Muscle layer of colon (tissue), 2 donors: Measurements from ENCODE around the gene OR7G1.

Experiments
- H3K27ac ChIP-seq: one replicate; pipeline ENCODE4 v1.7.0; 2013; ENCODE audit warnings: low read depth, mild to moderate bottlenecking, low read length, moderate library complexity
- H3K27me3 ChIP-seq, 2 donors: one replicate each; pipeline ENCODE4 v1.7.0; 2013; ENCODE audit warnings: low read length in 2 of 2, mild to moderate bottlenecking in 2 of 2; ENCODE audit not compliant: insufficient read depth in 2 of 2, control insufficient read depth in 1 of 2
- H3K36me3 ChIP-seq: one replicate; pipeline ENCODE4 v1.7.0; 2013; ENCODE audit warnings: mild to moderate bottlenecking, low read length; ENCODE audit not compliant: insufficient read depth
- H3K4me1 ChIP-seq: one replicate; pipeline ENCODE4 v1.7.0; 2013; ENCODE audit warnings: mild to moderate bottlenecking, low read length; ENCODE audit not compliant: insufficient read depth
- H3K4me3 ChIP-seq, 2 donors: one replicate each; pipeline ENCODE4 v1.7.0; 2013; ENCODE audit warnings: low read length in 2 of 2, low read depth in 1 of 2, mild to moderate bottlenecking in 1 of 2, moderate library complexity in 1 of 2
- H3K9ac ChIP-seq: one replicate; pipeline ENCODE4 v1.7.0; 2013; ENCODE audit warnings: low read length
- H3K9me3 ChIP-seq: one replicate; pipeline ENCODE4 v1.7.0; 2013; ENCODE audit warnings: mild to moderate bottlenecking, low read length
- donor health status: abdominal sarcoma.
- donor health status: Adenocarcinoma of cecum.

The OR7G1 gene

DNA sequence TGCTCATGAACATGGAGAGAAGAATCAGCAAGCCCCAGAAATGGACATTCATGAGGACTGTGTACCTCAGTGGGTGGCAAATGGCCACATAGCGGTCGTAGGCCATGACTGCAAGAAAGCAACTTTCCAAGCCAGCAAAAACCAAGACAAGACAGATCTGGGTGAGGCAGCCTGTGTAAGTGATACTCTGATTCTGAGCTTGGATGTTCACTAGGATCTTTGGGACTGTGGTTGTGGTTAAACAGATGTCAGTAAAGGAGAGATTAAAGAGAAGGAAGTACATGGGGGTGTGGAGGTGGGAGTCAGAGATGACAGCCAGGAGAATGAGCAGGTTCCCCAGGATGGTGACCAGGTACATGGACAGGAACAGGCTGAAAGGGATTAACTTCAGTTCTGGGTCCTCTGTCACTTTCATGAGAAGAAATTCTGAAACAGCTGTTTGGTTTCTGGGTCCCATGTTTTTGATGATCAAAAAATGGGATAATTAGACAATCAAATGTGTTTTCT, at the start of gene OR7G1:
OR7G1 (minus strand) TSS at position 457 of the 507 bp plus-strand sequence; CDS start at position 457, 0 bp downstream.
- Histone ChIP-seq H3K9me3 (no peaks in the 10 kb centered on the region), H3K27ac (no peak within 1 kb of the TSS), H3K4me1 (no peaks in the 10 kb centered on the region), H3K27me3 (no peaks in the 10 kb centered on the region), H3K4me3 (no peak within 1 kb of the TSS), H3K36me3 (no peaks in the 10 kb centered on the region), H3K9ac (no peak within 1 kb of the TSS)

DNA sequence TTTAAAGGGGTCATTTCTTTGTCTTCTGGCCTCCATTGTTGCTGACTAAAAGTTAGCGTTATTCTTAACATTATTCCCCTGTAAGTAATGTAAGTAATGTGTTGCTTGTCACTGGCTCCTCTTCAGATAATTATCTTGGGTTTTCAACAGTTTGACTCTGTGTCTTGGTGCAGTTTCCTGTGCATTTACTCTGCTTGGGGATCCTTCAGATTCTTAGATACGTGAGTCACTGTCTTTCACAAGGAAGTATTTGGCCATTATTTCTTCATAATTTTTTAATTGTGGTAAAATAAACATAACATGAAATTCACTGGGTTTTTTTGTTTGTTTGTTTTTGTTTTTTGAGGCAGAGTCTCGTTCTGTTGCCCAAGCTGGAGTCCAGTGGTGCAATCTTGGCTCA, 49.7 kb upstream of the OR7G1 start:
- H3K36me3 ChIP-seq = peaks cover 30% of the 10 kb centered on the region
- no peak overlapping the region for H3K4me3 ChIP-seq
- H3K4me1 ChIP-seq = no peaks in the 10 kb centered on the region
- no peaks in the 10 kb centered on the region for H3K9me3 ChIP-seq
- no peak overlapping the region for H3K9ac ChIP-seq
- H3K27ac ChIP-seq = no peak overlapping the region
- no peaks in the 10 kb centered on the region for H3K27me3 ChIP-seq

DNA sequence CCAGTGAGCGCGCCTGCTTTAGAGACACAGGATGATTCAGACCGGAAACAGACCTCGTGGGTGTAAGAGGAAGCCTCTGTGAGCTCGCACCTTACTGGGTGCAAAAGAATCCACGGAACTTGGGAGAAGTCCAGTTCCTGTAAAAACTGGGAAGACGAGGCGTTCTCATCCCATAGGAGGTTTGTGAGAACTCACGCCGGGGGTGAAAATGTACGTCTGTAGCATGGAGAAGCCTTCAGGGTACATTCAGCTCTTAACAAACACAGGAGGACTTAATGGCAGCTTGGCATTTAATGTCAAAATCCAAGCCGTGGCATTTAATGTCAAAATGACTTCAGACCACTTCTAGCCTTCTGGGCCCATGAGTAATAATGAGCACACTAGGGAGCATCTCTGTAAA, 45.9 kb upstream of the OR7G1 start:
- H3K4me1 ChIP-seq = no peaks in the 10 kb centered on the region
- H3K27me3 ChIP-seq = no peaks in the 10 kb centered on the region
- H3K27ac ChIP-seq = no peak overlapping the region
- H3K4me3 ChIP-seq = no peak overlapping the region
- H3K9ac ChIP-seq = no peak overlapping the region
- H3K9me3 ChIP-seq = no peaks in the 10 kb centered on the region
- H3K36me3 ChIP-seq = peaks cover 61% of the 10 kb centered on the region

DNA sequence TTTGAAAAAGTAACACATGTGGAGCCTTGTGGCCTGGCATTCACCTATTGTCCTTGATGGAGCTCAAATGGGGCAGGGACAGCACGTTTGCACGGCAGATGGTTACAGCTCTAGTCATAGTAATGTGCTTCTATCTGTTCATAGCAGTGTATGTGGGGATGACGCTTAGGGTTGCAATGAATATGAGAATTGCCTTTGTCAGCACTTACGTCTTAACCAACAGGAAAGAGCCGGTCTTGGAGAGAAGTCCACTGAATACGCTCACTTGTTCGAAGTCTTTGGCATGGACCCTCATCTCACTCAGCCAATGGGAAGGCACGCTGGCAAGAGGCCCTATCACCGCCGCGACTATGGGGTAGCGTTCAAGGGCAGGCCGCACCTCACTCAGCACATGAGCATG, 44.3 kb upstream of the OR7G1 start:
- Histone ChIP-seq H3K27me3 (no peaks in the 10 kb centered on the region), H3K36me3 (peaks cover 74% of the 10 kb centered on the region), H3K4me1 (no peaks in the 10 kb centered on the region), H3K9ac (no peak overlapping the region), H3K4me3 (no peak overlapping the region), H3K27ac (no peak overlapping the region), H3K9me3 (peaks cover 9% of the 10 kb centered on the region)

- H3K27ac ChIP-seq = no peak overlapping the region
- peaks cover 55% of the 10 kb centered on the region for H3K36me3 ChIP-seq
- H3K9ac ChIP-seq = no peak overlapping the region
- H3K27me3 ChIP-seq = no peaks in the 10 kb centered on the region
- H3K4me3 ChIP-seq = no peak overlapping the region
- H3K4me1 ChIP-seq = no peaks in the 10 kb centered on the region
- peaks cover 9% of the 10 kb centered on the region for H3K9me3 ChIP-seq
Observed at GRCh38 chr19:9156304-9156703, 40.7 kb upstream of the OR7G1 start.

DNA sequence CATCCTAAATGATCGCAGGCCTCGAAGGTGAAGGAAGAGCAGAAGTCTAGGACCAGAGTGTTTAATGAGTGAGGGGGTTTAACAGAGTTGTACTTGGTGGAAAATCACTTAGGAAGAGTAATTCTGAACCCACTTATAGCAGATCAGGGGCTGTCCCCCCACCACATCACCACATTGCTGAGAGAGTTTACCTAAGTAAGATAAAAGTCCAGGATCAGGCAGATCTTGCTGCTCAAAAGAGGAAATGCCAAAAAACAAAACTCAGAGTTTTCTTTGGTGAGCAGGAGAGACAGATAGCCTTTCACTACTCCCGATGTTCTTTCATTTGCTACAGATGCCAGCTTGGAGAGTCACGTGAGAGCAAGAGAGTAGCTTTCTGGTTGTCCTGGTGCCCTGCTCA, 40.0 kb upstream of the OR7G1 start:
- Histone ChIP-seq H3K36me3 (peaks cover 48% of the 10 kb centered on the region), H3K9me3 (peaks cover 9% of the 10 kb centered on the region)

GRCh38 chr19:9151367-9151766, 35.8 kb upstream of the OR7G1 start:
- H3K27me3 ChIP-seq = no peaks in the 10 kb centered on the region
- H3K9ac ChIP-seq = no peak overlapping the region
- H3K27ac ChIP-seq = no peak overlapping the region
- H3K4me1 ChIP-seq = no peaks in the 10 kb centered on the region
- H3K9me3 ChIP-seq = peaks cover 9% of the 10 kb centered on the region
- H3K4me3 ChIP-seq = no peak overlapping the region
- peaks cover 22% of the 10 kb centered on the region for H3K36me3 ChIP-seq

More for the DNA sequence above, 40.0 kb upstream of the OR7G1 start:
- H3K9ac ChIP-seq = no peak overlapping the region
- H3K4me1 ChIP-seq = no peaks in the 10 kb centered on the region
- H3K27ac ChIP-seq = no peak overlapping the region
- no peak overlapping the region for H3K4me3 ChIP-seq
- H3K27me3 ChIP-seq = no peaks in the 10 kb centered on the region

DNA sequence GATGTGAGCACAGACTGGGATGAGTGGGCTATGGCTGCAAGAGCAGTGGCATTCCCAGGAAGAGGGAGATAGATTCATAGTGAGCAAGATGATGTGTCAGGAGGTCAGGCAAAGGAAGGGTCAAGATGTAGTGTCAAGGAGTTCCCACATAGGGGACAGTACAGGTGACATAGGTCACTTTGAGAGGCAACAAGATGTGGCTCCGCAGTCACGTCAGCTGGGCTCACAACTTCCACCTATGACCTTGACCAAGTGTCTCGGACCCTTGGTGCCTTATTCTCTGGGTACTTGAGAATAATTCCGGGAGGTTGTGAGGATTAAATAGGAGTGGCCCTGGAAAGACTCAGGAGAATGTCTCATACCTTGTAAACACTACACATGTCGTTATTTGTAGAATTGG, 35.1 kb upstream of the OR7G1 start:
- no peak overlapping the region for H3K9ac ChIP-seq

GRCh38 chr19:9149997-9150396, 34.4 kb upstream of the OR7G1 start:
- Histone ChIP-seq H3K4me3 (no peak overlapping the region), H3K4me1 (no peaks in the 10 kb centered on the region), H3K27ac (no peak overlapping the region), H3K27me3 (no peaks in the 10 kb centered on the region), H3K36me3 (peaks cover 10% of the 10 kb centered on the region), H3K9me3 (peaks cover 4% of the 10 kb centered on the region), H3K9ac (no peak overlapping the region)

More for the DNA sequence above, 35.1 kb upstream of the OR7G1 start:
- H3K4me3 ChIP-seq = no peak overlapping the region
- H3K27me3 ChIP-seq = no peaks in the 10 kb centered on the region
- peaks cover 7% of the 10 kb centered on the region for H3K9me3 ChIP-seq
- no peak overlapping the region for H3K27ac ChIP-seq
- H3K36me3 ChIP-seq = peaks cover 14% of the 10 kb centered on the region
- no peaks in the 10 kb centered on the region for H3K4me1 ChIP-seq

- H3K9me3 ChIP-seq = peaks cover 9% of the 10 kb centered on the region
- no peaks in the 10 kb centered on the region for H3K4me1 ChIP-seq
- no peak overlapping the region for H3K4me3 ChIP-seq
- peaks cover 10% of the 10 kb centered on the region for H3K36me3 ChIP-seq
- H3K27ac ChIP-seq = no peak overlapping the region
- no peaks in the 10 kb centered on the region for H3K27me3 ChIP-seq
- no peak overlapping the region for H3K9ac ChIP-seq
Observed at GRCh38 chr19:9148697-9149096, 33.1 kb upstream of the OR7G1 start.

DNA sequence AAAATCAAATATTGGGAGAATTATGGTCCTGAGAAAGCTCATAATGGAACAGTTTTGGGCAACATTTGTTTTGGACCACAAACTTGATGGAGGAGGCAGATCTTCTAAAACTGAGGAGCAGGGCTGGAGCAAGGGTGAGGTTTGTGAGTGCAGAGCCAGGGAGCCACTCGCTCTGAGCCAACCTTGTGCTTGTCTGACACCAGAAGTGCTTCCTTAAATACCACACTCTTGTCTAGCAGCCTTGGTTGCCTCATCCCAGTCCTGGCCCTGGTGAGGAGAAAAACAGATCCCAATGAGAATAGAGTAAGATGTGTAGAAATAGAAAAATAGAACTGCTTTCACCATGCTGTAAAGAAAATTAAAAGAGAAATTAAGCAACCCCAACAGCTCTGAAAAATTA, 31.3 kb upstream of the OR7G1 start:
- Histone ChIP-seq H3K36me3 (peaks cover 10% of the 10 kb centered on the region), H3K4me3 (no peak overlapping the region), H3K27me3 (no peaks in the 10 kb centered on the region), H3K9me3 (peaks cover 9% of the 10 kb centered on the region), H3K27ac (no peak overlapping the region), H3K9ac (no peak overlapping the region), H3K4me1 (no peaks in the 10 kb centered on the region)

- Histone ChIP-seq H3K27ac (no peak overlapping the region), H3K4me1 (peaks cover 7% of the 10 kb centered on the region), H3K9ac (no peak overlapping the region), H3K9me3 (peaks cover 9% of the 10 kb centered on the region), H3K27me3 (no peaks in the 10 kb centered on the region), H3K36me3 (peaks cover 10% of the 10 kb centered on the region), H3K4me3 (no peak overlapping the region)
Observed at GRCh38 chr19:9144920-9145319, 29.4 kb upstream of the OR7G1 start.
